Type B pancreatic cell (in vitro differentiated cells): Measurements from ENCODE around the gene ZGLP1. TPM values are rescaled to one million over a fixed set of nuclear protein-coding genes. Genes with fewer than 3 reads are reported as not detected.

Source experiments
- DNase-seq: peaks from one replicate; pipeline ENCODE4 v3.0.0; 2021; ENCODE audit warnings: mixed read lengths; ENCODE audit not compliant: unreplicated experiment; ENCODE audit errors: extremely low spot score
- H3K27ac Mint-ChIP-seq: 2 replicates; pipeline ENCODE4 v1.8.0; 2021; ENCODE audit warnings: mild to moderate bottlenecking, mixed read lengths
- H3K27me3 Mint-ChIP-seq: 2 replicates; pipeline ENCODE4 v1.8.0; 2021; ENCODE audit warnings: mixed read lengths
- H3K36me3 Mint-ChIP-seq: 2 replicates; pipeline ENCODE4 v1.8.0; 2021; ENCODE audit warnings: mixed read lengths
- H3K4me1 Mint-ChIP-seq: one replicate; pipeline ENCODE4 v1.8.0; 2021; ENCODE audit warnings: mixed read lengths; ENCODE audit not compliant: unreplicated experiment
- H3K4me3 Mint-ChIP-seq: 2 replicates; pipeline ENCODE4 v1.8.0; 2021; ENCODE audit warnings: mild to moderate bottlenecking, mixed read lengths
- H3K9me3 Mint-ChIP-seq: 2 replicates; pipeline ENCODE4 v1.8.0; 2021; ENCODE audit warnings: mixed read lengths
- total RNA-seq: library from RNA; stranded (reverse); gene quantifications from 2 replicates; pipeline ENCODE4 v1.2.1, GENCODE V29; 2021; ENCODE audit warnings: low replicate concordance
- TF ChIP-seq, protein P1 (sequence below): fragments of 200-600 bp; sonication (generic); conservative IDR thresholded peaks from 2 replicates; pipeline ENCODE4 v1.5.0; 2021; ENCODE audit warnings: antibody characterized with exemption, mild to moderate bottlenecking

The ZGLP1 gene
- total RNA-seq, 1 donor from 2014 or later: 17.0 TPM

- Mint-ChIP-seq H3K9me3 (no peaks in the 10 kb centered on the region), H3K27ac (no peak overlapping the region), H3K27me3 (peaks cover 56% of the 10 kb centered on the region), H3K4me1 (no peaks in the 10 kb centered on the region), H3K36me3 (no peaks in the 10 kb centered on the region), H3K4me3 (peak overlapping the region; percentile 52)
- TF ChIP-seq, protein P1, sequence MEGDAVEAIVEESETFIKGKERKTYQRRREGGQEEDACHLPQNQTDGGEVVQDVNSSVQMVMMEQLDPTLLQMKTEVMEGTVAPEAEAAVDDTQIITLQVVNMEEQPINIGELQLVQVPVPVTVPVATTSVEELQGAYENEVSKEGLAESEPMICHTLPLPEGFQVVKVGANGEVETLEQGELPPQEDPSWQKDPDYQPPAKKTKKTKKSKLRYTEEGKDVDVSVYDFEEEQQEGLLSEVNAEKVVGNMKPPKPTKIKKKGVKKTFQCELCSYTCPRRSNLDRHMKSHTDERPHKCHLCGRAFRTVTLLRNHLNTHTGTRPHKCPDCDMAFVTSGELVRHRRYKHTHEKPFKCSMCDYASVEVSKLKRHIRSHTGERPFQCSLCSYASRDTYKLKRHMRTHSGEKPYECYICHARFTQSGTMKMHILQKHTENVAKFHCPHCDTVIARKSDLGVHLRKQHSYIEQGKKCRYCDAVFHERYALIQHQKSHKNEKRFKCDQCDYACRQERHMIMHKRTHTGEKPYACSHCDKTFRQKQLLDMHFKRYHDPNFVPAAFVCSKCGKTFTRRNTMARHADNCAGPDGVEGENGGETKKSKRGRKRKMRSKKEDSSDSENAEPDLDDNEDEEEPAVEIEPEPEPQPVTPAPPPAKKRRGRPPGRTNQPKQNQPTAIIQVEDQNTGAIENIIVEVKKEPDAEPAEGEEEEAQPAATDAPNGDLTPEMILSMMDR: no peak
- DNase-seq: no peak
Observed at GRCh38 chr19:10270180-10270615, 39.4 kb downstream of the ZGLP1 start.

DNA sequence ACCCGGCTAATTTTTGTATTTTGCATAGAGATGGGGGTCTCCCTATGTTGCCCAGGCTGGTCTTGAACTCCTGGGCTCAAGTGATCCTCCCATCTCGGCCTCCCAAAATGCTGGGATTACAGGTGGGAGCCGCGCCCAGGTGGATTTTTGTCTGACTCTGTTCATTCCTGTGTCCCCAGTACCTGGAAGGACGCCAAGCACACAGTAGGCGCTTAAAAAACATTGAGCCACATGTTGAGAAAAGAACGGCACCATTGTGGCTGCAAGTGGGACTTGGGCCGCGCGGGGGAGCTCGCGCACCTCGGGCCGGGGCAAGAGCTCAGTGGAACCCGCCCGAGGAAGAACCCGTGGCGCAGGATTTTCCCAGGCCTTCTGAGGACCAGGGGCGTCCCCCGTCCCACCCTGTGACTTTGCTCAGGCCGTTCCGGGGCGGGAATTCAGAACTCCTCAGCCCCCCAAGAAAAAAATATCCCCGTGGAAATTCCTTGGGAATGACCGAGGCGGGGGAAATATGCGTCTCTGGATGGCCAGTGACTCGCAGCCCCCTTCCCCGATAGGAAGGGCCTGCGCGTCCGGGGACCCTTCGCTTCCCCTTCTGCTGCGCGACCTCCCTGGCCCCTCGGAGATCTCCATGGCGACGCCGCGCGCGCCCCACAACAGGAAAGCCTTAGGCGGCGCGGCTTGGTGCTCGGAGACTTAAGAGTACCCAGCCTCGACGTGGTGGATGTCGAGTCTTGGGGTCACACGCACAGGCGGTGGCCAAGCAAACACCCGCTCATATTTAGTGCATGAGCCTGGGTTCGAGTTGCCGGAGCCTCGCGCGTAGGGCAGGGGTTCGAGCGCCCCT, 40.1 kb downstream of the ZGLP1 start:
- DNase-seq: peak; percentile 87
- H3K4me3 Mint-ChIP-seq: peak overlapping the region; percentile 71
- H3K9me3 Mint-ChIP-seq: no peaks in the 10 kb centered on the region
- no peak overlapping the region for H3K27ac Mint-ChIP-seq
- no peaks in the 10 kb centered on the region for H3K4me1 Mint-ChIP-seq
- H3K27me3 Mint-ChIP-seq: peaks cover 52% of the 10 kb centered on the region
- TF ChIP-seq, protein P1: peak; percentile 97
- H3K36me3 Mint-ChIP-seq: no peaks in the 10 kb centered on the region

DNA sequence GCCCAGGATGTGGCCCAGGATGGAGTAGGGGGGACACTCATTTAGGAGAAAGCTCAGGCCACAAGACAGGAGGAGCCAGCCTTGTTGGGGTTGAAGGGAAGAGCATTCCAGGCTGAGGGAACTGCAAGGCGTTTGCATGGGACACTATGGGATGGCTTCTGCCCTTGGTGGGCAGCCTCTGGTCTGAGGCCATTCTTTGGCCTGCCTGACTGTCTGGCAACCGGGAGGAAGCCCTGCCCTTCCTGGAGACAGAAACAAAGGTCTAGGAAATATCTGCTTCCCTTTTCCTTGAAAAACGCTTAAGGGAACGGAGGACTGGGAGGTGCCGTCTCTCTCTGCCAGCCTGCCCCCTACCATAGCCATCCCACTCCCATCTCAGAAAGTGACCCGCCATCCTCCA, 41.5 kb downstream of the ZGLP1 start:
- TF ChIP-seq, protein P1: no peak
- no peak for DNase-seq
- H3K9me3 Mint-ChIP-seq: no peaks in the 10 kb centered on the region
- H3K4me3 Mint-ChIP-seq: no peak overlapping the region
- no peaks in the 10 kb centered on the region for H3K4me1 Mint-ChIP-seq
- H3K36me3 Mint-ChIP-seq: no peaks in the 10 kb centered on the region
- peaks cover 46% of the 10 kb centered on the region for H3K27me3 Mint-ChIP-seq
- no peak overlapping the region for H3K27ac Mint-ChIP-seq

GRCh38 chr19:10266706-10267105, 42.9 kb downstream of the ZGLP1 start:
- H3K9me3 Mint-ChIP-seq: no peaks in the 10 kb centered on the region
- no peak overlapping the region for H3K4me3 Mint-ChIP-seq
- H3K27me3 Mint-ChIP-seq: peaks cover 34% of the 10 kb centered on the region
- no peak overlapping the region for H3K27ac Mint-ChIP-seq
- no peaks in the 10 kb centered on the region for H3K36me3 Mint-ChIP-seq
- H3K4me1 Mint-ChIP-seq: no peaks in the 10 kb centered on the region
- no peak for DNase-seq
- TF ChIP-seq, protein P1: no peak

DNA sequence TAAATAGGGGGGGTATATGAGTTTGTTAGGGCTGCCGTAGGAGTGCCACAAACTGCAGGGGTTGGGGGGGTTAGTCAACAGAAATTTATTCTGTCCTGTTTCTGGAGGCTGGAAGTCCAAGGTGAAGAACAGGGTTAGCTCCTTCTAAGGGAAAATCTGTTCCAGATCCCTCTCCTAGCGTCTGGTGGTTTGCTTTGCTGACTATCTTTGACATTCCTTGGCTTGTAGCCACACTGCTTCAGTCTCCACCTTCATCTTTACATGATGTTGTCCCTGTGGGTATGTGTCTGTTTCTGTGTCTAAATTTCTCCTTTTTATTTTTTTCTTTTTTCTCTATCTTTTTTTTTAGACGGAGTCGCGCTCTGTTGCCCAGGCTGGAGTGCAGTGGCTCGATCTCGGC, 46.8 kb downstream of the ZGLP1 start:
- Mint-ChIP-seq H3K27me3 (no peaks in the 10 kb centered on the region), H3K36me3 (peaks cover under 1% of the 10 kb centered on the region), H3K4me1 (no peaks in the 10 kb centered on the region), H3K27ac (no peak overlapping the region), H3K9me3 (no peaks in the 10 kb centered on the region), H3K4me3 (no peak overlapping the region)
- TF ChIP-seq, protein P1: no peak
- DNase-seq: no peak
